ENCODE measurements around the gene CCDC187. TPM values are rescaled to one million over a fixed set of nuclear protein-coding genes. Genes with fewer than 3 reads are reported as not detected.
"Not testable (repeated sequence)": the region's sequence is repeated elsewhere in the genome, so short reads cannot be mapped to it uniquely, and the experiment has no call there.

Gene CCDC187
- total and polyA plus RNA-seq, 10 donors: 0.03 to 0.20 (median 0.11) TPM; not detected in 2

GRCh38 chr9:136238342-136238732, 65.6 kb downstream of the CCDC187 start:
- TF ChIP-seq POLR2A (IDR thresholded peaks at IDR 0.05) (no peak), POLR2AphosphoS5 (IDR thresholded peaks at IDR 0.05) (peak in 1 of 3 donors; percentile 11)
- H3K4me1 ChIP-seq: peaks cover 28 to 86% (median 63%) of the 10 kb centered on the region in 6 donors
- peaks cover 0 to 59% (median 19%) of the 10 kb centered on the region in 6 donors for H3K36me3 ChIP-seq
- H3K4me3 ChIP-seq: peak overlapping the region in 1 of 8 donors; percentile 5
- H3K27me3 ChIP-seq (replicated peaks in 1 of 7): no peaks in the 10 kb centered on the region
- peak overlapping the region in 2 of 8 donors; percentile 38 to 77 for H3K27ac ChIP-seq
- intact Hi-C loops (cut with DNase I; ENCODE audit: low total_unique reads): no loop called here
- H3K9me3 ChIP-seq: no peaks in the 10 kb centered on the region
- DNase-seq: no peak
- 54 to 79% (median 60%) methylated on average over 12 of the region's 12 CpGs for WGBS, 5 donors

GRCh38 chr9:136237486-136238341, 66.2 kb downstream of the CCDC187 start:
- Histone ChIP-seq H3K27ac (peak overlapping the region in 1 of 8 donors; percentile 77), H3K4me1 (peaks cover 25 to 86% (median 63%) of the 10 kb centered on the region in 6 donors), H3K36me3 (peaks cover 0 to 65% (median 19%) of the 10 kb centered on the region in 6 donors), H3K27me3 (replicated peaks in 1 of 7) (no peaks in the 10 kb centered on the region), H3K9me3 (no peaks in the 10 kb centered on the region), H3K4me3 (peak overlapping the region in 1 of 8 donors; percentile 1)
- TF ChIP-seq CTCF (IDR thresholded peaks at IDR 0.05 in 8 of 11, conservative IDR thresholded peaks at IDR 0.05 in 3 of 11): no peak
- TF ChIP-seq POLR2AphosphoS5 (IDR thresholded peaks at IDR 0.05): no peak
- no peak for TF ChIP-seq POLR2A (IDR thresholded peaks at IDR 0.05)
- 79 to 87% (median 82%) methylated on average over 29 to 32 of the region's 32 CpGs for WGBS, 5 donors
- intact Hi-C loops (cut with DNase I; ENCODE audit: low total_unique reads): no loop called here
- no peak for DNase-seq

GRCh38 chr9:136236471-136237410, 67.2 kb downstream of the CCDC187 start:
- H3K9me3 ChIP-seq; H3K27ac ChIP-seq; DNase-seq; intact Hi-C loops (cut with DNase I; ENCODE audit: low total_unique reads); H3K27me3 ChIP-seq (replicated peaks in 1 of 7); H3K4me3 ChIP-seq: not testable (repeated sequence)
- Histone ChIP-seq H3K36me3 (peaks cover 0 to 65% (median 19%) of the 10 kb centered on the region in 6 donors), H3K4me1 (peaks cover 25 to 86% (median 62%) of the 10 kb centered on the region in 6 donors)
- 93 to 97% (median 96%) methylated on average over 22 to 43 of the region's 43 CpGs for WGBS, 5 donors

GRCh38 chr9:136235709-136236455, 68.0 kb downstream of the CCDC187 start:
- Histone ChIP-seq H3K4me3 (no peak overlapping the region), H3K36me3 (peaks cover 0 to 68% (median 19%) of the 10 kb centered on the region in 6 donors), H3K27ac (no peak overlapping the region), H3K9me3 (no peaks in the 10 kb centered on the region), H3K27me3 (replicated peaks in 1 of 7) (no peaks in the 10 kb centered on the region), H3K4me1 (peaks cover 22 to 86% (median 60%) of the 10 kb centered on the region in 6 donors)
- 87 to 94% (median 91%) methylated on average over 27 of the region's 27 CpGs for WGBS, 5 donors
- intact Hi-C loops (cut with DNase I; ENCODE audit: low total_unique reads): no loop called here
- DNase-seq: no peak
- TF ChIP-seq POLR2A (IDR thresholded peaks at IDR 0.05): no peak
- no peak for TF ChIP-seq CTCF (IDR thresholded peaks at IDR 0.05 in 8 of 11, conservative IDR thresholded peaks at IDR 0.05 in 3 of 11)
- no peak for TF ChIP-seq POLR2AphosphoS5 (IDR thresholded peaks at IDR 0.05)

Measured in spleen (tissue), 11 donors.